GM12892 (cell line): Measurements from ENCODE around the gene CLIP1.

Experiments used
- POLR2A ChIP-seq: IDR thresholded peaks from 2 replicates; pipeline ENCODE4 v1.6.1; 2011; ENCODE audit warnings: low read depth, low read length, control low read depth
- POLR2AphosphoS5 ChIP-seq: IDR thresholded peaks from 2 replicates; pipeline ENCODE4 v1.6.1; 2011; ENCODE audit warnings: low read depth, low read length, control low read depth
- TAF1 ChIP-seq: IDR thresholded peaks from 2 replicates; pipeline ENCODE4 v1.6.1; 2011; ENCODE audit warnings: low read depth, mild to moderate bottlenecking, control low read depth, low read length, borderline replicate concordance

DNA sequence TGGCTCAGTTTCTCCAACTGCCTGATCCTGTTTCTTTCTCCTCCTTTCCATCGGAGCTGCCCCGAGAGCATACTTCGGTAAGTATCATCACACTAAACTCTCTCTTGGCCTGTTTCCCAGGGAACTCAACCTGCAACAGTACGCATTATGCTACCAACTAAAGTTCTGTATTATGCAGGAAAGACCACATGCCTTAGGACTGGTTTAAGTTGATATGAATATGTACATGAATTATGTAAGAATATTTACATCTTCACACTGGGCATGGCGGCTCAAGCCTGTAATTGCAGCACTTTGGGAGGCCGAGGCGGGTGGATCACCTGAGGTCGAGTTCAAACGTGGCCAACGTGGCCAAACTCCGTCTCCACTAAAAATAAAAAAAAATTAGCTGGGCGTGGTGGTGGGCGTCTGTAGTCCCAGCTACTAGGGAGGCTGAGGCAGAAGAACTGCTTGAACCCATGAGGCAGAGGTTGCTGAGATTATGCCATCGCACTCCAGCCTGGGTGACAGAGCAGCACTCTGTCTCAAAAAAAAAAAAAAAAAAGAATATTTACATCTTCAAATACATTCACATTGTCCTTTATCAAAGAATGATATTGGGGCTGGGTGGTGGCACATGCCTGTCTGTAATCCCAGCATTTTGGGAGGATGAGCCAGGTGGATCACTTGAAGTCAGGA is 124.3 kb downstream of the CLIP1 start:
- TF ChIP-seq POLR2A (no peak), POLR2AphosphoS5 (no peak), TAF1 (no peak)
